ENCODE data around the gene NID2. TPM values are rescaled to one million over a fixed set of nuclear protein-coding genes. Genes with fewer than 3 reads are reported as not detected.

The NID2 gene
- total RNA-seq (10 to 100 TPM; 19.1 to 61.3 (median 38.8) TPM), polyA plus RNA-seq (10 to 100 TPM in 2 of 3 donors, 1 to 10 TPM in 1; 7.2 to 22.7 (median 15.3) TPM)
- long read RNA-seq, donor 1, full-length matches to known transcripts, result 1 of 1 reads
- long read RNA-seq, donor 1, partial matches to known transcripts, result 0 of 1 reads
- long read RNA-seq, donor 1, other reads (novel, unspliced or antisense), result 0 of 1 reads
- long read RNA-seq, donor 2, result 0 reads
- long read RNA-seq, donor 3, result 0 reads
- long read RNA-seq, donor 4, partial matches to known transcripts, result 2 of 3 reads
- long read RNA-seq, donor 4, other reads (novel, unspliced or antisense), result 1 of 3 reads
- long read RNA-seq, donor 5, full-length matches to known transcripts, result 10 of 26 reads
- long read RNA-seq, donor 5, partial matches to known transcripts, result 6 of 26 reads
- long read RNA-seq, donor 5, other reads (novel, unspliced or antisense), result 10 of 26 reads
- long read RNA-seq, donor 6, partial matches to known transcripts, result 2 of 2 reads
- long read RNA-seq, donor 6, other reads (novel, unspliced or antisense), result 0 of 2 reads
- long read RNA-seq, donor 7, result 0 reads
- long read RNA-seq, donor 8, full-length matches to known transcripts, result 5 of 5 reads
- long read RNA-seq, donor 8, partial matches to known transcripts, result 0 of 5 reads
- long read RNA-seq, donor 8, other reads (novel, unspliced or antisense), result 0 of 5 reads
- long read RNA-seq, donor 9, result 0 reads
- long read RNA-seq, donor 10, full-length matches to known transcripts, result 2 of 2 reads
- long read RNA-seq, donor 10, partial matches to known transcripts, result 0 of 2 reads
- long read RNA-seq, donor 10, other reads (novel, unspliced or antisense), result 0 of 2 reads

GRCh38 chr14:52068615-52069306 is at the start of gene NID2:
Gene NID2 (minus strand): TSS chr14:52069059. CDS start chr14:52068994, 65 bp downstream.
- 0 to 1% (median 1%) methylated on average over 23 to 57 of the region's 57 CpGs for WGBS, 4 donors
- intact Hi-C loops (cut with DNase I), result no loop called here
- peak within 1 kb of the TSS in 2 of 4 donors; percentile 28 to 60 for H3K4me3 ChIP-seq
- H3K4me1 ChIP-seq (replicated peaks in 1 of 2), result peaks cover 0 to 19% of the 10 kb centered on the region in 2 donors
- peak; percentile 56 to 80 (median 71) for DNase-seq
- H3K27ac ChIP-seq, result peak within 1 kb of the TSS in 4 of 5 donors; percentile 40 to 76 (median 52)
- no peaks in the 10 kb centered on the region for H3K36me3 ChIP-seq (replicated peaks in 1 of 2)
- H3K9me3 ChIP-seq (replicated peaks in 1 of 3), result no peaks in the 10 kb centered on the region
- no peak for TF ChIP-seq POLR2A (IDR thresholded peaks at IDR 0.05)
- no peak for TF ChIP-seq CTCF (IDR thresholded peaks at IDR 0.05)
- peaks cover 39% of the 10 kb centered on the region for H3K27me3 ChIP-seq

GRCh38 chr14:52117111-52117832 is 48.4 kb upstream of the NID2 start:
- Histone ChIP-seq H3K36me3 (replicated peaks in 1 of 2) (no peaks in the 10 kb centered on the region), H3K4me1 (replicated peaks in 1 of 2) (no peaks in the 10 kb centered on the region), H3K27me3 (no peaks in the 10 kb centered on the region), H3K27ac (peak overlapping the region in 1 of 5 donors; percentile 40), H3K4me3 (no peak overlapping the region), H3K9me3 (replicated peaks in 1 of 3) (no peaks in the 10 kb centered on the region)
- TF ChIP-seq POLR2A (IDR thresholded peaks at IDR 0.05), result no peak
- no peak for TF ChIP-seq CTCF (IDR thresholded peaks at IDR 0.05)
- intact Hi-C loops (cut with DNase I), result no loop called here
- no peak for DNase-seq
- WGBS, 4 donors, result 77 to 80% (median 78%) methylated on average over 11 to 14 of the region's 14 CpGs

GRCh38 chr14:52115286-52115685 is 46.4 kb upstream of the NID2 start:
- Histone ChIP-seq H3K4me1 (replicated peaks in 1 of 2) (no peaks in the 10 kb centered on the region), H3K27me3 (no peaks in the 10 kb centered on the region), H3K27ac (no peak overlapping the region), H3K4me3 (no peak overlapping the region), H3K9me3 (replicated peaks in 1 of 3) (no peaks in the 10 kb centered on the region), H3K36me3 (replicated peaks in 1 of 2) (no peaks in the 10 kb centered on the region)
- no peak for DNase-seq
- intact Hi-C loops (cut with DNase I), result no loop called here
- no peak for TF ChIP-seq POLR2A (IDR thresholded peaks at IDR 0.05)
- TF ChIP-seq CTCF (IDR thresholded peaks at IDR 0.05), result no peak

Data from adrenal gland (tissue), 19 donors.